ENCODE measurements around the gene EFCAB6.

Gene EFCAB6

GRCh38 chr22:43504666-43505261 lies 307.3 kb downstream of the EFCAB6 start:
- no peak overlapping the region for H3K9ac ChIP-seq (ENCODE audit: low read depth, low read length)
- no peaks in the 10 kb centered on the region for H3K9me3 ChIP-seq (ENCODE audit: control insufficient read depth, insufficient read depth, low read length)
- no peaks in the 10 kb centered on the region for H3K27me3 ChIP-seq (ENCODE audit: control insufficient read depth, insufficient read depth, low read length)
- no peaks in the 10 kb centered on the region for H3K4me1 ChIP-seq (ENCODE audit: control insufficient read depth, insufficient read depth, low read length)
- no peaks in the 10 kb centered on the region for H3K36me3 ChIP-seq (ENCODE audit: control insufficient read depth, insufficient read depth, low read length)
- no peak overlapping the region for H3K4me3 ChIP-seq (ENCODE audit: low read depth, low read length)

GRCh38 chr22:43504068-43504467 lies 308.0 kb downstream of the EFCAB6 start:
- Histone ChIP-seq H3K4me3 (ENCODE audit: low read depth, low read length) (no peak overlapping the region), H3K9ac (ENCODE audit: low read depth, low read length) (no peak overlapping the region), H3K36me3 (ENCODE audit: control insufficient read depth, insufficient read depth, low read length) (no peaks in the 10 kb centered on the region), H3K4me1 (ENCODE audit: control insufficient read depth, insufficient read depth, low read length) (no peaks in the 10 kb centered on the region), H3K9me3 (ENCODE audit: control insufficient read depth, insufficient read depth, low read length) (no peaks in the 10 kb centered on the region), H3K27me3 (ENCODE audit: control insufficient read depth, insufficient read depth, low read length) (no peaks in the 10 kb centered on the region)

GRCh38 chr22:43502306-43502874 lies 309.7 kb downstream of the EFCAB6 start:
- H3K9me3 ChIP-seq (ENCODE audit: control insufficient read depth, insufficient read depth, low read length) = no peaks in the 10 kb centered on the region
- H3K4me1 ChIP-seq (ENCODE audit: control insufficient read depth, insufficient read depth, low read length) = no peaks in the 10 kb centered on the region
- H3K9ac ChIP-seq (ENCODE audit: low read depth, low read length) = no peak overlapping the region
- H3K27me3 ChIP-seq (ENCODE audit: control insufficient read depth, insufficient read depth, low read length) = no peaks in the 10 kb centered on the region
- no peaks in the 10 kb centered on the region for H3K36me3 ChIP-seq (ENCODE audit: control insufficient read depth, insufficient read depth, low read length)
- no peak overlapping the region for H3K4me3 ChIP-seq (ENCODE audit: low read depth, low read length)

GRCh38 chr22:43501878-43502277 lies 310.2 kb downstream of the EFCAB6 start:
- Histone ChIP-seq H3K9ac (ENCODE audit: low read depth, low read length) (no peak overlapping the region), H3K9me3 (ENCODE audit: control insufficient read depth, insufficient read depth, low read length) (no peaks in the 10 kb centered on the region), H3K27me3 (ENCODE audit: control insufficient read depth, insufficient read depth, low read length) (no peaks in the 10 kb centered on the region), H3K4me1 (ENCODE audit: control insufficient read depth, insufficient read depth, low read length) (no peaks in the 10 kb centered on the region), H3K36me3 (ENCODE audit: control insufficient read depth, insufficient read depth, low read length) (no peaks in the 10 kb centered on the region), H3K4me3 (ENCODE audit: low read depth, low read length) (no peak overlapping the region)

GRCh38 chr22:43500792-43501785 lies 311.0 kb downstream of the EFCAB6 start:
- no peak overlapping the region for H3K9ac ChIP-seq (ENCODE audit: low read depth, low read length)
- no peaks in the 10 kb centered on the region for H3K9me3 ChIP-seq (ENCODE audit: control insufficient read depth, insufficient read depth, low read length)
- no peaks in the 10 kb centered on the region for H3K4me1 ChIP-seq (ENCODE audit: control insufficient read depth, insufficient read depth, low read length)
- H3K4me3 ChIP-seq (ENCODE audit: low read depth, low read length) = no peak overlapping the region
- no peaks in the 10 kb centered on the region for H3K27me3 ChIP-seq (ENCODE audit: control insufficient read depth, insufficient read depth, low read length)
- no peaks in the 10 kb centered on the region for H3K36me3 ChIP-seq (ENCODE audit: control insufficient read depth, insufficient read depth, low read length)

GRCh38 chr22:43498856-43499253 lies 313.2 kb downstream of the EFCAB6 start:
- Histone ChIP-seq H3K4me3 (ENCODE audit: low read depth, low read length) (no peak overlapping the region), H3K9me3 (ENCODE audit: control insufficient read depth, insufficient read depth, low read length) (no peaks in the 10 kb centered on the region), H3K27me3 (ENCODE audit: control insufficient read depth, insufficient read depth, low read length) (no peaks in the 10 kb centered on the region), H3K9ac (ENCODE audit: low read depth, low read length) (no peak overlapping the region), H3K36me3 (ENCODE audit: control insufficient read depth, insufficient read depth, low read length) (no peaks in the 10 kb centered on the region), H3K4me1 (ENCODE audit: control insufficient read depth, insufficient read depth, low read length) (no peaks in the 10 kb centered on the region)

- no peaks in the 10 kb centered on the region for H3K27me3 ChIP-seq (ENCODE audit: control insufficient read depth, insufficient read depth, low read length)
Measured at GRCh38 chr22:43497956-43498855, 313.9 kb downstream of the EFCAB6 start.

GRCh38 chr22:43493297-43493696 lies 318.8 kb downstream of the EFCAB6 start:
- Histone ChIP-seq H3K4me3 (ENCODE audit: low read depth, low read length) (no peak overlapping the region), H3K9ac (ENCODE audit: low read depth, low read length) (no peak overlapping the region), H3K36me3 (ENCODE audit: control insufficient read depth, insufficient read depth, low read length) (no peaks in the 10 kb centered on the region), H3K4me1 (ENCODE audit: control insufficient read depth, insufficient read depth, low read length) (no peaks in the 10 kb centered on the region), H3K27me3 (ENCODE audit: control insufficient read depth, insufficient read depth, low read length) (no peaks in the 10 kb centered on the region), H3K9me3 (ENCODE audit: control insufficient read depth, insufficient read depth, low read length) (no peaks in the 10 kb centered on the region)

More at GRCh38 chr22:43497956-43498855, 313.9 kb downstream of the EFCAB6 start:
- Histone ChIP-seq H3K9me3 (ENCODE audit: control insufficient read depth, insufficient read depth, low read length) (no peaks in the 10 kb centered on the region), H3K4me1 (ENCODE audit: control insufficient read depth, insufficient read depth, low read length) (no peaks in the 10 kb centered on the region), H3K9ac (ENCODE audit: low read depth, low read length) (no peak overlapping the region), H3K36me3 (ENCODE audit: control insufficient read depth, insufficient read depth, low read length) (no peaks in the 10 kb centered on the region), H3K4me3 (ENCODE audit: low read depth, low read length) (no peak overlapping the region)

- Histone ChIP-seq H3K9ac (ENCODE audit: low read depth, low read length) (no peak overlapping the region), H3K9me3 (ENCODE audit: control insufficient read depth, insufficient read depth, low read length) (no peaks in the 10 kb centered on the region), H3K4me3 (ENCODE audit: low read depth, low read length) (no peak overlapping the region), H3K4me1 (ENCODE audit: control insufficient read depth, insufficient read depth, low read length) (no peaks in the 10 kb centered on the region), H3K27me3 (ENCODE audit: control insufficient read depth, insufficient read depth, low read length) (no peaks in the 10 kb centered on the region), H3K36me3 (ENCODE audit: control insufficient read depth, insufficient read depth, low read length) (no peaks in the 10 kb centered on the region)
Measured at GRCh38 chr22:43491737-43492136, 320.4 kb downstream of the EFCAB6 start.

- Histone ChIP-seq H3K4me1 (ENCODE audit: control insufficient read depth, insufficient read depth, low read length) (no peaks in the 10 kb centered on the region), H3K36me3 (ENCODE audit: control insufficient read depth, insufficient read depth, low read length) (no peaks in the 10 kb centered on the region), H3K4me3 (ENCODE audit: low read depth, low read length) (no peak overlapping the region), H3K9me3 (ENCODE audit: control insufficient read depth, insufficient read depth, low read length) (no peaks in the 10 kb centered on the region), H3K27me3 (ENCODE audit: control insufficient read depth, insufficient read depth, low read length) (no peaks in the 10 kb centered on the region), H3K9ac (ENCODE audit: low read depth, low read length) (no peak overlapping the region)
Measured at GRCh38 chr22:43491177-43491576, 320.9 kb downstream of the EFCAB6 start.

- Histone ChIP-seq H3K27me3 (ENCODE audit: control insufficient read depth, insufficient read depth, low read length) (no peaks in the 10 kb centered on the region), H3K9me3 (ENCODE audit: control insufficient read depth, insufficient read depth, low read length) (no peaks in the 10 kb centered on the region), H3K4me3 (ENCODE audit: low read depth, low read length) (no peak overlapping the region), H3K36me3 (ENCODE audit: control insufficient read depth, insufficient read depth, low read length) (no peaks in the 10 kb centered on the region), H3K9ac (ENCODE audit: low read depth, low read length) (no peak overlapping the region), H3K4me1 (ENCODE audit: control insufficient read depth, insufficient read depth, low read length) (no peaks in the 10 kb centered on the region)
Measured at GRCh38 chr22:43490311-43490710, 321.8 kb downstream of the EFCAB6 start.

All from iPS-15b (cell line).